Ishikawa (cell line): ENCODE data around the gene SPOUT1.

Source experiments
- CEBPB ChIP-seq: IDR thresholded peaks from 2 replicates; pipeline ENCODE4 v1.6.1; 2012
- EP300 ChIP-seq: IDR thresholded peaks from 2 replicates; pipeline ENCODE4 v1.6.1; 2012; ENCODE audit warnings: borderline replicate concordance
- NFIC ChIP-seq: IDR thresholded peaks from 2 replicates; pipeline ENCODE4 v1.6.1; 2012
- RAD21 ChIP-seq: IDR thresholded peaks from 2 replicates; pipeline ENCODE4 v1.6.1; 2012; ENCODE audit warnings: low read depth
- TAF1 ChIP-seq: IDR thresholded peaks from 2 replicates; pipeline ENCODE4 v1.6.1; 2012; ENCODE audit warnings: low read depth, mild to moderate bottlenecking
- TCF12 ChIP-seq: IDR thresholded peaks from 2 replicates; pipeline ENCODE4 v1.6.1; 2012; ENCODE audit warnings: low read depth
- TEAD4 ChIP-seq: IDR thresholded peaks from 2 replicates; pipeline ENCODE4 v1.6.1; 2012
- YY1 ChIP-seq: IDR thresholded peaks from 2 replicates; pipeline ENCODE4 v1.6.1; 2012; ENCODE audit warnings: low read depth
- ZBTB7A ChIP-seq: IDR thresholded peaks from 2 replicates; pipeline ENCODE4 v1.6.1; 2012; ENCODE audit warnings: low read depth
- TF ChIP-seq, protein P1 (sequence below): IDR thresholded peaks from 2 replicates; pipeline ENCODE4 v1.6.1; 2012
- TF ChIP-seq, protein P2 (sequence below): IDR thresholded peaks from 2 replicates; pipeline ENCODE4 v1.6.1; 2012; ENCODE audit warnings: low read depth, mild to moderate bottlenecking
- TF ChIP-seq, protein P3 (sequence below): IDR thresholded peaks from 2 replicates; pipeline ENCODE4 v1.6.1; 2012

DNA sequence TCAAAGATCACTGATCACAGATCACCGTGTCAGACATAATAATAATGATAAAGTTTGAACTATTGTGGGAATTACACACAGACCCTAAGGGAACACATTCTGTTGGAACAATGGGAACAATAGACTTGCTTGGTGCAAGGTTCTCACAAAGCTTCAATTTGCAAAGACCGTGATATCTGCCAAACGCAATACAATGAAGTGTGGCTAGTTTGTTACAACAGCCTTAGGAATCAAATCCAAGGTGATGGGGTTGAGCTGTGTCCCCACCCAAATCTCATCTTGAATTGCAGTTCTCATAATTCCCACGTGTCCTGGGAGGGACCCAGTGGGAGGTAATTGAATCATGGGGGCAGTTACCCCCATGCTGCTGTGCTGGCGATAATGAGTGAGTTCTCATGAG is 31.3 kb upstream of the SPOUT1 start:
- TF ChIP-seq ZBTB7A (no peak), EP300 (no peak), CEBPB (no peak), TEAD4 (no peak), YY1 (no peak), NFIC (no peak), TAF1 (no peak), RAD21 (no peak), TCF12 (no peak)
- TF ChIP-seq, protein P1, sequence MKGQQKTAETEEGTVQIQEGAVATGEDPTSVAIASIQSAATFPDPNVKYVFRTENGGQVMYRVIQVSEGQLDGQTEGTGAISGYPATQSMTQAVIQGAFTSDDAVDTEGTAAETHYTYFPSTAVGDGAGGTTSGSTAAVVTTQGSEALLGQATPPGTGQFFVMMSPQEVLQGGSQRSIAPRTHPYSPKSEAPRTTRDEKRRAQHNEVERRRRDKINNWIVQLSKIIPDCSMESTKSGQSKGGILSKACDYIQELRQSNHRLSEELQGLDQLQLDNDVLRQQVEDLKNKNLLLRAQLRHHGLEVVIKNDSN, result no peak
- TF ChIP-seq, protein P2, sequence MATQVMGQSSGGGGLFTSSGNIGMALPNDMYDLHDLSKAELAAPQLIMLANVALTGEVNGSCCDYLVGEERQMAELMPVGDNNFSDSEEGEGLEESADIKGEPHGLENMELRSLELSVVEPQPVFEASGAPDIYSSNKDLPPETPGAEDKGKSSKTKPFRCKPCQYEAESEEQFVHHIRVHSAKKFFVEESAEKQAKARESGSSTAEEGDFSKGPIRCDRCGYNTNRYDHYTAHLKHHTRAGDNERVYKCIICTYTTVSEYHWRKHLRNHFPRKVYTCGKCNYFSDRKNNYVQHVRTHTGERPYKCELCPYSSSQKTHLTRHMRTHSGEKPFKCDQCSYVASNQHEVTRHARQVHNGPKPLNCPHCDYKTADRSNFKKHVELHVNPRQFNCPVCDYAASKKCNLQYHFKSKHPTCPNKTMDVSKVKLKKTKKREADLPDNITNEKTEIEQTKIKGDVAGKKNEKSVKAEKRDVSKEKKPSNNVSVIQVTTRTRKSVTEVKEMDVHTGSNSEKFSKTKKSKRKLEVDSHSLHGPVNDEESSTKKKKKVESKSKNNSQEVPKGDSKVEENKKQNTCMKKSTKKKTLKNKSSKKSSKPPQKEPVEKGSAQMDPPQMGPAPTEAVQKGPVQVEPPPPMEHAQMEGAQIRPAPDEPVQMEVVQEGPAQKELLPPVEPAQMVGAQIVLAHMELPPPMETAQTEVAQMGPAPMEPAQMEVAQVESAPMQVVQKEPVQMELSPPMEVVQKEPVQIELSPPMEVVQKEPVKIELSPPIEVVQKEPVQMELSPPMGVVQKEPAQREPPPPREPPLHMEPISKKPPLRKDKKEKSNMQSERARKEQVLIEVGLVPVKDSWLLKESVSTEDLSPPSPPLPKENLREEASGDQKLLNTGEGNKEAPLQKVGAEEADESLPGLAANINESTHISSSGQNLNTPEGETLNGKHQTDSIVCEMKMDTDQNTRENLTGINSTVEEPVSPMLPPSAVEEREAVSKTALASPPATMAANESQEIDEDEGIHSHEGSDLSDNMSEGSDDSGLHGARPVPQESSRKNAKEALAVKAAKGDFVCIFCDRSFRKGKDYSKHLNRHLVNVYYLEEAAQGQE, result no peak
- TF ChIP-seq, protein P3, sequence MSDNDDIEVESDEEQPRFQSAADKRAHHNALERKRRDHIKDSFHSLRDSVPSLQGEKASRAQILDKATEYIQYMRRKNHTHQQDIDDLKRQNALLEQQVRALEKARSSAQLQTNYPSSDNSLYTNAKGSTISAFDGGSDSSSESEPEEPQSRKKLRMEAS, result no peak
